Effector memory CD4-positive, alpha-beta T cell (primary cell): Measurements from ENCODE around the gene UBR1.
A peak's percentile ranks its signal among the peaks of the same experiment; 100 is the strongest.

ENCODE experiments used
- DNase-seq, 3 donors: peaks; one replicate each; pipeline ENCODE4 v3.0.0-alpha.2; 2020
- H3K27ac ChIP-seq: 2 replicates; pipeline ENCODE4 v1.7.0; 2013; ENCODE audit warnings: mild to moderate bottlenecking, low read length, moderate library complexity; ENCODE audit not compliant: insufficient read depth, poor library complexity, severe bottlenecking
- H3K27me3 ChIP-seq: replicated peaks from 2 replicates; pipeline ENCODE4 v1.7.0; 2013; ENCODE audit warnings: mild to moderate bottlenecking, low read length; ENCODE audit not compliant: insufficient read depth, control insufficient read depth, poor library complexity, severe bottlenecking
- H3K36me3 ChIP-seq: 2 replicates; pipeline ENCODE4 v1.7.0; 2013; ENCODE audit warnings: mild to moderate bottlenecking, low read length, moderate library complexity; ENCODE audit not compliant: control insufficient read depth, insufficient read depth
- H3K4me1 ChIP-seq: 2 replicates; pipeline ENCODE4 v1.7.0; 2013; ENCODE audit warnings: low read length, mild to moderate bottlenecking; ENCODE audit not compliant: control insufficient read depth, insufficient read depth, poor library complexity, severe bottlenecking
- H3K4me3 ChIP-seq: 2 replicates; pipeline ENCODE4 v1.7.0; 2013; ENCODE audit warnings: low read length, low read depth, mild to moderate bottlenecking; ENCODE audit not compliant: insufficient read depth, poor library complexity, severe bottlenecking
- H3K9me3 ChIP-seq: 2 replicates; pipeline ENCODE4 v1.7.0; 2013; ENCODE audit warnings: mild to moderate bottlenecking, low read length, moderate library complexity; ENCODE audit not compliant: control insufficient read depth
- total RNA-seq, 3 donors: gene quantifications; one replicate each; lab custom pipeline; 2026; lab: John Stamatoyannopoulos, UW

The UBR1 gene
- total RNA-seq, result 83.5 to 101 (median 97.9) reads per million in 3 donors

GRCh38 chr15:43105778-43106485 lies at the start of gene UBR1:
UBR1 (minus strand) TSS chr15:43106038; CDS start chr15:43106022, 16 bp downstream.
- peaks cover 7% of the 10 kb centered on the region for H3K4me1 ChIP-seq
- no peaks in the 10 kb centered on the region for H3K36me3 ChIP-seq
- no peaks in the 10 kb centered on the region for H3K9me3 ChIP-seq
- H3K27ac ChIP-seq, result peak within 1 kb of the TSS; percentile 88
- peak within 1 kb of the TSS; percentile 90 for H3K4me3 ChIP-seq
- peak; percentile 79 to 86 (median 80) for DNase-seq
- H3K27me3 ChIP-seq, result no peaks in the 10 kb centered on the region

DNA sequence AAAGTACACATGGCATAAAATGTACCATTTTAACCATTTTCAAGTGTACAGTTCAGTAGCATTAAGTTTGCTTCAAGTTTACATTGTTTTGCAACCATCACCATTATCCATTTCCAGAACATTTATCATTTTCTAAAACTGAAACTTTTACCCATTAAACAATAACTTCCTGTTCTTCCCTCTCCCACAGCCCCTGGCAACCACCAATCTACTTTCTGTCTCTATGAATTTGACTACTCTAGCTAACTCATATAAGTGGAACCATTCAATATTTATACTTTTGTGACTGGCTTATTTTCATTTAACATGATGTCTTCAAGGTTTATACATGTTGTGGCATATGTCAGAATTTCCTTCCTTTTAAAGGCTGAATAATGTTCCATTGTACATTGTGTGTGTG lies 47.4 kb upstream of the UBR1 start:
- H3K27me3 ChIP-seq, result no peaks in the 10 kb centered on the region
- H3K9me3 ChIP-seq, result no peaks in the 10 kb centered on the region
- H3K27ac ChIP-seq, result no peak overlapping the region
- no peak overlapping the region for H3K4me3 ChIP-seq
- peaks cover 6% of the 10 kb centered on the region for H3K4me1 ChIP-seq
- H3K36me3 ChIP-seq, result peaks cover 15% of the 10 kb centered on the region
- no peak for DNase-seq

- Histone ChIP-seq H3K4me1 (peaks cover 6% of the 10 kb centered on the region), H3K27me3 (no peaks in the 10 kb centered on the region), H3K9me3 (no peaks in the 10 kb centered on the region), H3K27ac (no peak overlapping the region), H3K4me3 (peak overlapping the region; percentile 20), H3K36me3 (peaks cover 15% of the 10 kb centered on the region)
- no peak for DNase-seq
These were observed 45.9 kb upstream of the UBR1 start for GRCh38 chr15:43151688-43152087.

DNA sequence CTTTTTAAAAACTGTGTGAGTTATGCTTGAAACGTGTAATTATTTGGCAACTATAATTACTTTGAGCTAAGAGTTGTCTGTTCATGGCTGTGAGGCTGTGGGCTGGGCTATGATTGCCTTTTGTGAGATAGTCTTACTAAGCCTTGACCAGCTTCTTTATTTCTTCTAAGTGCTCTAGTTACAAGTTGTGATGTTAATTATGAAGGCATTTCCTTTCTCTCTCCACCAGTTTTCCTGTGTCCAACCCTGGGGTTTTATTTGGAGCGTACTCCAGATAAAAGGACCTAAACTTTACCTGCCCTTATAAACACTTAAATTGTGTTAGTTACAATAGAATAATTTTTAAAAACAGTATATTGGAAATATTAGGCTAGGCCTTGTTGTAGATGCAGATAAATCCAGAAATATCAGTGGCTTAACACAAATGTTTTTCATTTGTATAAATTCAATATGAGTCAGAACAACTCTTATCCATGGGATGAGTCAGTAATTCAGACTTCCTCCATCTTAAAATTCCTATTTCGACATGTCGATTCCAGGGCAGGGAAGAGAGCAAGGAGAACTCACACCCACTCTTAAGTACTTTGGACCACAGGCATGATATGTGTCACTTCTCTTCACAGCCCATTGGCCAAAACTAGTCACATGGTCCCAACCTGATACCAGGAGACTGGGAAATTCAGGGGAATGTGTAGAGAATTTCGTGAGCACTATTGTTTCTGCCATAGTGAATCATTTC lies 44.5 kb upstream of the UBR1 start:
- Histone ChIP-seq H3K36me3 (peaks cover 15% of the 10 kb centered on the region), H3K27ac (no peak overlapping the region), H3K9me3 (no peaks in the 10 kb centered on the region), H3K4me3 (no peak overlapping the region), H3K4me1 (peaks cover 6% of the 10 kb centered on the region), H3K27me3 (no peaks in the 10 kb centered on the region)
- no peak for DNase-seq

DNA sequence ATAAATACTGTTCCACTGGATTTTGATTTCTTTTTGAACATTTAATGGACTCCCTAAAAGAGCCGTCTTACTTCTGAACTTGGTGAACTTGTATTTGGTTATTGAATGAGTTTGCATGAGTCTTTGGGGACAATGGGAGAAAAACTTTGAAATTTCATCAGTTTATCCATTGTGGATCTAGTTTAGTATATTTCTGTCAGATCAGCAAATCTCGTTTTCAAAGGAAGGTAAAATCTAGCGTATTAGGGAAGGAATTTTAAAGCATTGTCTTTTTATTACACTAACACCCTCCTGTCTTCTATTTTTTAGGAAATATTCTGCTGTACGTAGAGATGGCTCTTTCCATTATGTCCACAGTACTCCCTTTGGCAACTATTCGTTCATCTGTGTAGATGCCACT lies 40.3 kb upstream of the UBR1 start:
- H3K27ac ChIP-seq, result no peak overlapping the region
- H3K27me3 ChIP-seq, result no peaks in the 10 kb centered on the region
- no peak for DNase-seq
- peaks cover 6% of the 10 kb centered on the region for H3K36me3 ChIP-seq
- H3K4me1 ChIP-seq, result no peaks in the 10 kb centered on the region
- no peaks in the 10 kb centered on the region for H3K9me3 ChIP-seq
- no peak overlapping the region for H3K4me3 ChIP-seq

GRCh38 chr15:43144512-43144911 lies 38.7 kb upstream of the UBR1 start:
- no peak for DNase-seq
- H3K27me3 ChIP-seq, result no peaks in the 10 kb centered on the region

DNA sequence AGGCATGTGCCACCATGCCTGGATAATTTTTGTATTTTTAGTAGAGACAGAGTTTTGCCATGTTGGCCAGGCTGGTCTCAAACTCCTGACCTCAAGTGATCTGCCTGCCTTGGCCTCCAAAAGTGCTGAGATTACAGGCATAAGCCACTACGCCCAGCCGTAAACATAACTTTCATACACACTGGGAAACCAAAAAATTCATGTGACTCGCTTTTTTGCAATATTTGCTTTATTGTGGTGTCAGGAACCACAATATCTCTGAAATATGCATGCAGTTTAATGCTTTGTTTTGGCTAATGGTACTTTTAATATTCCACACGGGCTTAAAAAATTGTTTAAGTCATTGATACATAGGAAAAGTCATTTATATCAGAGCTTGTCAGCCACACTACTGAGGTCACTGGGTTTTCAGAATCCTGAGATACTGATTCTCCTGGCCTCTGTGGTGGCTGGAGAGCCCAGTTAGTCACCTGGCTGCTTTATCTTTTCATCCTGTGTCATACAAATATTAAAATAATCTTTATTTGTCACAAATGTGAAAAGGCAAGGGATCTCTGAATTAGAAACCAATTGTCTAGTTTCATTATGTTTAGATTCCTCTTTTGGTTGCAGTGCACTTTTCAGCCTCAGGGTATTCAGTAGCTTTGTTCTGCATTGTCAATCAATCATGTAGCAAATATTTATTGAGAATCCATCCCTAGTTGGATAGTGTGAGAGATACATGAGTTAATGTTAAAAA lies 37.5 kb upstream of the UBR1 start:
- H3K36me3 ChIP-seq, result peaks cover 10% of the 10 kb centered on the region
- no peak for DNase-seq

More at GRCh38 chr15:43144512-43144911, 38.7 kb upstream of the UBR1 start:
- no peak overlapping the region for H3K27ac ChIP-seq
- no peaks in the 10 kb centered on the region for H3K4me1 ChIP-seq
- H3K36me3 ChIP-seq, result peaks cover 17% of the 10 kb centered on the region
- no peak overlapping the region for H3K4me3 ChIP-seq
- H3K9me3 ChIP-seq, result no peaks in the 10 kb centered on the region

GRCh38 chr15:43135351-43135750 lies 29.5 kb upstream of the UBR1 start:
- no peak for DNase-seq
- Histone ChIP-seq H3K4me1 (no peaks in the 10 kb centered on the region), H3K27me3 (no peaks in the 10 kb centered on the region), H3K36me3 (peaks cover 12% of the 10 kb centered on the region), H3K9me3 (no peaks in the 10 kb centered on the region), H3K4me3 (no peak overlapping the region), H3K27ac (no peak overlapping the region)

More for the DNA sequence above, 37.5 kb upstream of the UBR1 start:
- Histone ChIP-seq H3K27me3 (no peaks in the 10 kb centered on the region), H3K9me3 (no peaks in the 10 kb centered on the region), H3K4me3 (no peak overlapping the region), H3K27ac (no peak overlapping the region), H3K4me1 (no peaks in the 10 kb centered on the region)

- no peaks in the 10 kb centered on the region for H3K9me3 ChIP-seq
- H3K27me3 ChIP-seq, result no peaks in the 10 kb centered on the region
- no peak for DNase-seq
- no peaks in the 10 kb centered on the region for H3K4me1 ChIP-seq
- H3K4me3 ChIP-seq, result peak overlapping the region; percentile 95
- H3K36me3 ChIP-seq, result peaks cover 6% of the 10 kb centered on the region
- H3K27ac ChIP-seq, result peak overlapping the region; percentile 66
These were observed 28.4 kb upstream of the UBR1 start for GRCh38 chr15:43134157-43134635.
